BLaER1 treated with 17β-estradiol and CSF1 and Interleukin-3, amounts not matched to agents 10 nM and 100 nM (cell line): ENCODE data around the gene USP36.

Experiments
- H3K27ac ChIP-seq, 11 experiments: shearing (Covaris generic); formaldehyde crosslinking; 2 replicates each; pipeline ENCODE4 v1.8.1; 2022
- H3K27me3 ChIP-seq, 11 experiments: shearing (Covaris generic); formaldehyde crosslinking; 2 replicates each; pipeline ENCODE4 v1.8.1; 2022
- H3K36me3 ChIP-seq, 11 experiments: shearing (Covaris generic); formaldehyde crosslinking; 2 replicates each; pipeline ENCODE4 v1.8.1; 2022
- H3K4me1 ChIP-seq, 10 experiments: shearing (Covaris generic); formaldehyde crosslinking; 2 replicates each; pipeline ENCODE4 v1.8.1; 2022
- H3K4me2 ChIP-seq, 11 experiments: shearing (Covaris generic); formaldehyde crosslinking; 2 replicates each; pipeline ENCODE4 v1.8.1; 2022
- H3K4me3 ChIP-seq, 10 experiments: shearing (Covaris generic); formaldehyde crosslinking; 2 replicates each; pipeline ENCODE4 v1.8.1; 2022
- H3K9ac ChIP-seq, 11 experiments: shearing (Covaris generic); formaldehyde crosslinking; 2 replicates each; pipeline ENCODE4 v1.8.1; 2022
- H3K9me3 ChIP-seq, 11 experiments: shearing (Covaris generic); formaldehyde crosslinking; replicated peaks in 1 of 11; 2 replicates each; pipeline ENCODE4 v1.8.1; 2022
- H4K20me1 ChIP-seq, 11 experiments: shearing (Covaris generic); formaldehyde crosslinking; 2 replicates each; pipeline ENCODE4 v1.8.1; 2022
- Cebpa-rat ChIP-seq, 11 experiments: shearing (Covaris generic); IDR thresholded peaks; 2 replicates each; pipeline ENCODE4 v1.8.1; 2022

The USP36 gene

DNA sequence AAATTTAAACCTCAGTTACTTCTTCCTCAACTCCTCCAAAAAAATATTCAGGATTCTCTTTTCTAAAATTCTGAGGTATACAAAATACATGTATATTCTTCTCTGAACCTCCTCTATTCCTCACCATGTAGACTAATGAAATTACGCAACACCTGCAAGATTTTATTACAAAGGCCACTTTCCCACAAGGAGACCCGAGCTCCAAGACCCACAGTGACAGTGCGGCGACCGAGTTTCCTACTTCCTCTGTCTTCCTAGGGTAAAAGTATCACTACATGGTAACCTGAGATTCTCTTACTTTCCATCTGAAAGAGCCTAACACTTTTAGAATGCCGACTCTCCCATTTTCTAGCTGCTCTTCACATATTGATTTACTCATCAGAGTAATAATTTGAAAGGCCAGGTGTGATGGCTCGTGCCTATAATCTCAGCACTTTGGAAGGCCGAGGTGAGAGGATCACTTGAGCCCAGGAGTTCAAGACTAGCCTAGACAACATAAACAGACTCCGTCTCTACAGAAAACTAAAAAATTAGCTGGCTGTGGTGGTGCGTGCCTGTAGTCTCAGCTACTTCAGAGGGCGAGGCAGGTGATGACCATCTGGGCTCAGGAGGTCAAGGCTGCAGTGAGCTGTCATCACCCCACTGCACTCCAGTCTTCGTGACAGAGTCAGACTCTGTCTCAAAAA, 94.2 kb downstream of the USP36 start:
- H3K4me3 ChIP-seq = peak overlapping the region in 5 of 10 experiments; percentile 9 to 39 (median 17); a peak in 5 of 20 replicates
- peaks cover 0 to 32% (median 14%) of the 10 kb centered on the region in 11 experiments; a peak in 12 of 22 replicates for H3K36me3 ChIP-seq
- peak overlapping the region; percentile 91 to 100 (median 96) for H3K27ac ChIP-seq
- no peaks in the 10 kb centered on the region for H3K9me3 ChIP-seq
- H3K4me1 ChIP-seq = peaks cover 95 to 100% (median 98%) of the 10 kb centered on the region in 10 experiments
- H3K9ac ChIP-seq = peak overlapping the region; percentile 44 to 93 (median 84); a peak in 17 of 22 replicates
- H3K4me2 ChIP-seq = peak overlapping the region; percentile 82 to 98 (median 91)
- TF ChIP-seq Cebpa-rat (IDR thresholded peaks at IDR 0.05) = peak in 10 of 11 experiments; percentile 13 to 93 (median 84); a peak in 16 of 22 replicates
- H3K27me3 ChIP-seq = no peaks in the 10 kb centered on the region
- peaks cover 0 to 48% (median 0%) of the 10 kb centered on the region in 11 experiments; a peak in 7 of 22 replicates for H4K20me1 ChIP-seq
